PC-3 (cell line): ENCODE data around the gene STAM.

Experiments
- EZH2 ChIP-seq: fragments of 300-600 bp; sonication (generic); IDR thresholded peaks from one replicate; pipeline ENCODE4 v1.6.1; 2017; ENCODE audit warnings: antibody characterized with exemption, mild to moderate bottlenecking, low read length; ENCODE audit not compliant: unreplicated experiment
- TF ChIP-seq, protein P1 (sequence below): fragments of 300-600 bp; sonication (generic); conservative IDR thresholded peaks from 2 replicates; pipeline ENCODE4 v1.5.1; 2017; ENCODE audit warnings: antibody characterized with exemption, low read depth, mild to moderate bottlenecking, low read length

- TF ChIP-seq, protein P1, sequence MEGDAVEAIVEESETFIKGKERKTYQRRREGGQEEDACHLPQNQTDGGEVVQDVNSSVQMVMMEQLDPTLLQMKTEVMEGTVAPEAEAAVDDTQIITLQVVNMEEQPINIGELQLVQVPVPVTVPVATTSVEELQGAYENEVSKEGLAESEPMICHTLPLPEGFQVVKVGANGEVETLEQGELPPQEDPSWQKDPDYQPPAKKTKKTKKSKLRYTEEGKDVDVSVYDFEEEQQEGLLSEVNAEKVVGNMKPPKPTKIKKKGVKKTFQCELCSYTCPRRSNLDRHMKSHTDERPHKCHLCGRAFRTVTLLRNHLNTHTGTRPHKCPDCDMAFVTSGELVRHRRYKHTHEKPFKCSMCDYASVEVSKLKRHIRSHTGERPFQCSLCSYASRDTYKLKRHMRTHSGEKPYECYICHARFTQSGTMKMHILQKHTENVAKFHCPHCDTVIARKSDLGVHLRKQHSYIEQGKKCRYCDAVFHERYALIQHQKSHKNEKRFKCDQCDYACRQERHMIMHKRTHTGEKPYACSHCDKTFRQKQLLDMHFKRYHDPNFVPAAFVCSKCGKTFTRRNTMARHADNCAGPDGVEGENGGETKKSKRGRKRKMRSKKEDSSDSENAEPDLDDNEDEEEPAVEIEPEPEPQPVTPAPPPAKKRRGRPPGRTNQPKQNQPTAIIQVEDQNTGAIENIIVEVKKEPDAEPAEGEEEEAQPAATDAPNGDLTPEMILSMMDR: no peak
- TF ChIP-seq EZH2: no peak
Measured at GRCh38 chr10:17655567-17656146, 11.7 kb downstream of the STAM start.
